Liver (tissue), 9 donors: ENCODE results near the gene TAS1R2. TPM values are rescaled to one million over a fixed set of nuclear protein-coding genes. Genes with fewer than 3 reads are reported as not detected.

Experiments
- DNase-seq: peaks from one replicate; pipeline ENCODE4 v3.0.0-alpha.2; 2017; ENCODE audit warnings: low spot score
- H3K27ac ChIP-seq, 2 donors: one replicate each; pipeline ENCODE4 v1.7.0; 2013; ENCODE audit warnings: inconsistent platforms in 2 of 2, low read length in 2 of 2, control low read depth in 1 of 2, low read depth in 1 of 2, mild to moderate bottlenecking in 1 of 2
- H3K27me3 ChIP-seq, 4 donors: one replicate each; pipeline versions ENCODE4 v1.6.1 to v1.7.0; 2013; ENCODE audit warnings: low read length in 3 of 4, inconsistent platforms in 1 of 4, mild to moderate bottlenecking in 1 of 4, moderate library complexity in 1 of 4; ENCODE audit not compliant: control insufficient read depth in 4 of 4, insufficient read depth in 4 of 4
- H3K36me3 ChIP-seq, 4 donors: one replicate each; pipeline versions ENCODE4 v1.6.1 to v1.7.0; 2013; ENCODE audit warnings: low read length in 3 of 4, mild to moderate bottlenecking in 3 of 4, low read depth in 1 of 4, moderate library complexity in 1 of 4; ENCODE audit not compliant: control insufficient read depth in 4 of 4, insufficient read depth in 3 of 4
- H3K4me1 ChIP-seq, 4 donors: one replicate each; pipeline versions ENCODE4 v1.6.1 to v1.7.0; 2013; ENCODE audit warnings: low read length in 3 of 4, mild to moderate bottlenecking in 3 of 4, moderate library complexity in 1 of 4; ENCODE audit not compliant: control insufficient read depth in 4 of 4, insufficient read depth in 4 of 4
- H3K4me3 ChIP-seq, 3 donors: one replicate each; pipeline versions ENCODE4 v1.6.1 to v1.7.0; 2013; ENCODE audit warnings: low read length in 3 of 3, control low read depth in 1 of 3, low read depth in 1 of 3, mild to moderate bottlenecking in 1 of 3
- H3K9ac ChIP-seq, 2 donors: one replicate each; pipeline ENCODE4 v1.7.0; 2013; ENCODE audit warnings: low read length in 2 of 2, mild to moderate bottlenecking in 2 of 2, moderate library complexity in 2 of 2, control low read depth in 1 of 2, low read depth in 1 of 2
- H3K9me3 ChIP-seq, 4 donors: one replicate each; pipeline versions ENCODE4 v1.6.1 to v1.7.0; 2013; ENCODE audit warnings: low read length in 3 of 4; ENCODE audit not compliant: control insufficient read depth in 4 of 4
- ATF3 ChIP-seq: IDR thresholded peaks from 2 replicates; pipeline ENCODE4 v1.6.1; 2016; ENCODE audit warnings: antibody characterized with exemption
- EGR1 ChIP-seq, 2 donors: IDR thresholded peaks; 2 replicates each; pipeline ENCODE4 v1.6.1; 2016 to 2018; ENCODE audit warnings: antibody characterized with exemption in 2 of 2, low read depth in 2 of 2
- FOXA1 ChIP-seq: IDR thresholded peaks from 2 replicates; pipeline ENCODE4 v1.6.1; 2016; ENCODE audit warnings: antibody characterized with exemption
- FOXA2 ChIP-seq: IDR thresholded peaks from 2 replicates; pipeline ENCODE4 v1.6.1; 2016; ENCODE audit warnings: antibody characterized with exemption
- GABPA ChIP-seq, 2 donors: IDR thresholded peaks in 1 of 2; conservative IDR thresholded peaks in 1 of 2; 2 replicates each; pipeline ENCODE4 v1.6.1; 2016; ENCODE audit warnings: antibody characterized with exemption in 2 of 2, mild to moderate bottlenecking in 1 of 2, moderate library complexity in 1 of 2
- HNF4A ChIP-seq, 2 donors: conservative IDR thresholded peaks; 2 replicates each; pipeline ENCODE4 v1.6.1; 2016; ENCODE audit warnings: antibody characterized with exemption in 2 of 2, mild to moderate bottlenecking in 2 of 2
- HNF4G ChIP-seq: IDR thresholded peaks from 2 replicates; pipeline ENCODE4 v1.6.1; 2016; ENCODE audit warnings: antibody characterized with exemption
- JUND ChIP-seq, 2 donors: IDR thresholded peaks; 2 replicates each; pipeline ENCODE4 v1.6.1; 2016; ENCODE audit warnings: antibody characterized with exemption in 2 of 2
- NR2F2 ChIP-seq: IDR thresholded peaks from 2 replicates; pipeline ENCODE4 v1.6.1; 2016; ENCODE audit warnings: antibody characterized with exemption
- RAD21 ChIP-seq, 2 donors: IDR thresholded peaks; 2 replicates each; pipeline ENCODE4 v1.6.1; 2016; ENCODE audit warnings: antibody characterized with exemption in 2 of 2, mild to moderate bottlenecking in 2 of 2
- REST ChIP-seq: IDR thresholded peaks from 2 replicates; pipeline ENCODE4 v1.6.1; 2016; ENCODE audit warnings: antibody characterized with exemption, mild to moderate bottlenecking
- RXRA ChIP-seq, 2 donors: IDR thresholded peaks; 2 replicates each; pipeline ENCODE4 v1.6.1; 2017 to 2018; ENCODE audit warnings: antibody characterized with exemption in 2 of 2, mild to moderate bottlenecking in 1 of 2
- SP1 ChIP-seq: IDR thresholded peaks from 2 replicates; pipeline ENCODE4 v1.6.1; 2018; ENCODE audit warnings: antibody characterized with exemption, mild to moderate bottlenecking
- TAF1 ChIP-seq: conservative IDR thresholded peaks from 2 replicates; pipeline ENCODE4 v1.6.1; 2016; ENCODE audit warnings: antibody characterized with exemption, mild to moderate bottlenecking
- YY1 ChIP-seq: IDR thresholded peaks from 2 replicates; pipeline ENCODE4 v1.6.1; 2016; ENCODE audit warnings: antibody characterized with exemption, mild to moderate bottlenecking
- WGBS: extraction: QIAGEN DNeasy Blood & Tissue Kit; methylation state at CpG from one replicate; pipeline ENCODE4 v1.1.7; 2013; 5-methylcytosine and 5-hydroxymethylcytosine counted together
- polyA plus RNA-seq, 2 donors: library from polyadenylated mRNA; stranded (reverse) in 1 of 2; unstranded in 1 of 2; fragments of 200-250 nt in 1 of 2; fragments of >200 nt in 1 of 2; fragmentation: Nextera tagmentation in 1 of 2; extraction: Ambion mirVana in 1 of 2; gene quantifications; one replicate each; pipeline versions ENCODE4 v1.2.1 to v1.2.3, GENCODE V29; 2013 to 2015
- total RNA-seq, 2 donors: library from RNA; depleted of rRNA; stranded (reverse); fragments of >200 nt; gene quantifications; one replicate each; pipeline ENCODE4 v1.2.3, GENCODE V29; 2014
- TF ChIP-seq, protein P1 (sequence below): IDR thresholded peaks from 2 replicates; pipeline ENCODE4 v1.6.1; 2016; ENCODE audit warnings: antibody characterized with exemption
- TF ChIP-seq, protein P2 (sequence below): fragments of 150-350 bp; IDR thresholded peaks from 2 replicates; pipeline ENCODE4 v1.5.1; 2017; ENCODE audit warnings: improper control_type of control experiment, low read depth, low read length; ENCODE audit not compliant: missing input control
- TF ChIP-seq, protein P3 (sequence below): IDR thresholded peaks from 2 replicates; pipeline ENCODE4 v1.6.1; 2016; ENCODE audit warnings: antibody characterized with exemption
- donor health status: healthy.
- donor health status: healthy.
- donor health status: healthy.
- donor health status: healthy.
- donor health status: healthy.

TAS1R2 gene
- total and polyA plus RNA-seq, 4 donors, result not detected

DNA sequence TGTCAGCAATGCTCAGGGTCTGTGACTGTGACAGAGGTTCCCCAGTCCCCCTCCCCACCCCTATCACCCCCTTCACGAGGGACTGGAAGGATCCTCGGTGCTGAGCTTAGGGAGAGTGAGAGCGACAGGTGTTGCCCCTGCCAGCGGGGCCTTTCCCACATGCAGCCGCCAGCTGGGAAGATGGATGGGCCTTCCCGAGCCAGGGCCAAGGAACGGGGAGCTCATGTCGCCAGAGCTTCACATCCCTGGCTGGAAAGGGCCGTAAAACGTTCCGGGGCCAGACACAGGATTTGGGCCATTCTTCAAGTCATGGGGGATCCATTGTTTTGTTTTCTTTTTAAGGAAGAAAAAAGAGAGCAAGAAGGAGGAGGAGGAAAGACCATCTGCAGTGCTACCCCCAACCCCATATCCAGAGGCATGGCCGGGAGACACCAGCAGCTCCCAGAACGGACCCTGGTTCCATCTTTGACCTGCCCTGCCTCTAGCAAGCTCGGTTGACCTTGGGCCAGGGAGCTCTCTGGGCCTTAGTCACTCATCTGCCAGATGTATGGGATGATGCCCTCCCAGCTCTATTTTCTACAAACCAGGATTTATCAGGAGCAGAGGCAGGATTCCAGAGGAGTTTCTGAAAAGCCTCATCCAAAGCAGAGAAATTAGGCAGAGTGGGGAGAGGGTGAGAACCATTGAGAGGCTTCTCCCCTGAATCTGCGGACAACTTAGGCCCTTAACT lies 54.1 kb downstream of the TAS1R2 start:
- no peak for DNase-seq

GRCh38 chr1:18803851-18804250 lies 55.6 kb downstream of the TAS1R2 start:
- Histone ChIP-seq H3K27ac (no peak overlapping the region), H3K36me3 (no peaks in the 10 kb centered on the region), H3K4me1 (no peaks in the 10 kb centered on the region), H3K9ac (no peak overlapping the region), H3K9me3 (no peaks in the 10 kb centered on the region), H3K4me3 (no peak overlapping the region), H3K27me3 (peaks cover 0 to 3% (median 0%) of the 10 kb centered on the region in 4 donors)
- TF ChIP-seq HNF4G, result no peak
- TF ChIP-seq GABPA (IDR thresholded peaks at IDR 0.05 in 1 of 2, conservative IDR thresholded peaks at IDR 0.05 in 1 of 2), result no peak
- no peak for TF ChIP-seq RXRA (IDR thresholded peaks at IDR 0.05)
- TF ChIP-seq RAD21 (IDR thresholded peaks at IDR 0.05), result no peak
- TF ChIP-seq, protein P1, sequence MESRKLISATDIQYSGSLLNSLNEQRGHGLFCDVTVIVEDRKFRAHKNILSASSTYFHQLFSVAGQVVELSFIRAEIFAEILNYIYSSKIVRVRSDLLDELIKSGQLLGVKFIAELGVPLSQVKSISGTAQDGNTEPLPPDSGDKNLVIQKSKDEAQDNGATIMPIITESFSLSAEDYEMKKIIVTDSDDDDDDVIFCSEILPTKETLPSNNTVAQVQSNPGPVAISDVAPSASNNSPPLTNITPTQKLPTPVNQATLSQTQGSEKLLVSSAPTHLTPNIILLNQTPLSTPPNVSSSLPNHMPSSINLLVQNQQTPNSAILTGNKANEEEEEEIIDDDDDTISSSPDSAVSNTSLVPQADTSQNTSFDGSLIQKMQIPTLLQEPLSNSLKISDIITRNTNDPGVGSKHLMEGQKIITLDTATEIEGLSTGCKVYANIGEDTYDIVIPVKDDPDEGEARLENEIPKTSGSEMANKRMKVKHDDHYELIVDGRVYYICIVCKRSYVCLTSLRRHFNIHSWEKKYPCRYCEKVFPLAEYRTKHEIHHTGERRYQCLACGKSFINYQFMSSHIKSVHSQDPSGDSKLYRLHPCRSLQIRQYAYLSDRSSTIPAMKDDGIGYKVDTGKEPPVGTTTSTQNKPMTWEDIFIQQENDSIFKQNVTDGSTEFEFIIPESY, result no peak
- no peak for TF ChIP-seq REST
- no peak for TF ChIP-seq ATF3
- TF ChIP-seq FOXA2, result no peak
- no peak for TF ChIP-seq NR2F2
- TF ChIP-seq YY1, result no peak
- TF ChIP-seq FOXA1, result no peak
- no peak for TF ChIP-seq HNF4A (conservative IDR thresholded peaks at IDR 0.05)
- TF ChIP-seq, protein P2, sequence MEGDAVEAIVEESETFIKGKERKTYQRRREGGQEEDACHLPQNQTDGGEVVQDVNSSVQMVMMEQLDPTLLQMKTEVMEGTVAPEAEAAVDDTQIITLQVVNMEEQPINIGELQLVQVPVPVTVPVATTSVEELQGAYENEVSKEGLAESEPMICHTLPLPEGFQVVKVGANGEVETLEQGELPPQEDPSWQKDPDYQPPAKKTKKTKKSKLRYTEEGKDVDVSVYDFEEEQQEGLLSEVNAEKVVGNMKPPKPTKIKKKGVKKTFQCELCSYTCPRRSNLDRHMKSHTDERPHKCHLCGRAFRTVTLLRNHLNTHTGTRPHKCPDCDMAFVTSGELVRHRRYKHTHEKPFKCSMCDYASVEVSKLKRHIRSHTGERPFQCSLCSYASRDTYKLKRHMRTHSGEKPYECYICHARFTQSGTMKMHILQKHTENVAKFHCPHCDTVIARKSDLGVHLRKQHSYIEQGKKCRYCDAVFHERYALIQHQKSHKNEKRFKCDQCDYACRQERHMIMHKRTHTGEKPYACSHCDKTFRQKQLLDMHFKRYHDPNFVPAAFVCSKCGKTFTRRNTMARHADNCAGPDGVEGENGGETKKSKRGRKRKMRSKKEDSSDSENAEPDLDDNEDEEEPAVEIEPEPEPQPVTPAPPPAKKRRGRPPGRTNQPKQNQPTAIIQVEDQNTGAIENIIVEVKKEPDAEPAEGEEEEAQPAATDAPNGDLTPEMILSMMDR, result no peak
- TF ChIP-seq, protein P3, sequence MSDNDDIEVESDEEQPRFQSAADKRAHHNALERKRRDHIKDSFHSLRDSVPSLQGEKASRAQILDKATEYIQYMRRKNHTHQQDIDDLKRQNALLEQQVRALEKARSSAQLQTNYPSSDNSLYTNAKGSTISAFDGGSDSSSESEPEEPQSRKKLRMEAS, result no peak
- no peak for TF ChIP-seq TAF1
- TF ChIP-seq JUND (IDR thresholded peaks at IDR 0.05), result no peak
- no peak for TF ChIP-seq EGR1 (IDR thresholded peaks at IDR 0.05; ENCODE audit: low read depth in 2 of 2)
- no peak for TF ChIP-seq SP1
- DNase-seq, result no peak
- WGBS, result 53% methylated on average over 10 of the region's 10 CpGs

More for the DNA sequence above, 54.1 kb downstream of the TAS1R2 start:
- TF ChIP-seq, protein P3, result no peak
- TF ChIP-seq FOXA2, result no peak
- TF ChIP-seq FOXA1, result no peak
- TF ChIP-seq JUND (IDR thresholded peaks at IDR 0.05), result no peak
- TF ChIP-seq YY1, result no peak
- TF ChIP-seq EGR1 (IDR thresholded peaks at IDR 0.05; ENCODE audit: low read depth in 2 of 2), result no peak
- no peak for TF ChIP-seq RAD21 (IDR thresholded peaks at IDR 0.05)
- TF ChIP-seq RXRA (IDR thresholded peaks at IDR 0.05), result no peak
- TF ChIP-seq HNF4G, result no peak
- TF ChIP-seq HNF4A (conservative IDR thresholded peaks at IDR 0.05), result no peak
- no peak for TF ChIP-seq SP1
- no peak for TF ChIP-seq NR2F2
- TF ChIP-seq TAF1, result no peak
- no peak for TF ChIP-seq GABPA (IDR thresholded peaks at IDR 0.05 in 1 of 2, conservative IDR thresholded peaks at IDR 0.05 in 1 of 2)
- TF ChIP-seq ATF3, result no peak
- H3K27me3 ChIP-seq, result peaks cover 0 to 3% (median 0%) of the 10 kb centered on the region in 4 donors
- H3K9ac ChIP-seq, result no peak overlapping the region
- no peaks in the 10 kb centered on the region for H3K9me3 ChIP-seq
- WGBS, result 73% methylated on average over 15 of the region's 15 CpGs
- H3K27ac ChIP-seq, result no peak overlapping the region
- H3K4me3 ChIP-seq, result no peak overlapping the region
- H3K4me1 ChIP-seq, result no peaks in the 10 kb centered on the region
- no peaks in the 10 kb centered on the region for H3K36me3 ChIP-seq
